DOHH2 (cell line): ENCODE results near the gene GABBR1.

Source experiments
- EZH2phosphoT487 ChIP-seq: fragments of 200-600 bp; sonication (generic); IDR thresholded peaks from 2 replicates; pipeline ENCODE4 v1.6.1; 2017; ENCODE audit warnings: borderline replicate concordance, mild to moderate bottlenecking, antibody characterized with exemption, low read length, moderate library complexity, mixed read lengths
- TF ChIP-seq, protein P1 (sequence below): fragments of 200-600 bp; sonication (generic); IDR thresholded peaks from one replicate; pipeline ENCODE4 v1.5.1; 2014; ENCODE audit warnings: antibody characterized with exemption, mild to moderate bottlenecking, low read depth, low read length; ENCODE audit not compliant: poor library complexity, severe bottlenecking

DNA sequence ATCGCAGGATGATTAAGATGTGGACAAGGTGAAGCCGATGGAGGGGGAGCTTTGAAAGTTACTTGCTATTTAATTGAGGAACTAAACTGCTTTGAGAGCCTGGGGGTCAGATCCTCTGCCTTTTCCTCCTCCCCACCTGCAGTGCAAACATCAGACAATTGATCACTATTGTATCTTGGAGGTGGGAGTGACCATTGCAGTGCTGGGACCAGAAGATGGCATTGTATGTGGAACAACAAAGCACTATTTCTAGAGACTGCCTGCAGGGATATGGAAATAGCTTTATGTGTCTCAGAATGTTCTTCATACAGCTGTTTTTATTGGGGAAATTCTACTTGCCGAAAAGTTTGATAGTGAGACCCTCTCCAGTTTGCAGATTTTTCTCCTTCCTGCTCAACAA lies 28.1 kb upstream of the GABBR1 start:
- TF ChIP-seq EZH2phosphoT487, result no peak
- TF ChIP-seq, protein P1, sequence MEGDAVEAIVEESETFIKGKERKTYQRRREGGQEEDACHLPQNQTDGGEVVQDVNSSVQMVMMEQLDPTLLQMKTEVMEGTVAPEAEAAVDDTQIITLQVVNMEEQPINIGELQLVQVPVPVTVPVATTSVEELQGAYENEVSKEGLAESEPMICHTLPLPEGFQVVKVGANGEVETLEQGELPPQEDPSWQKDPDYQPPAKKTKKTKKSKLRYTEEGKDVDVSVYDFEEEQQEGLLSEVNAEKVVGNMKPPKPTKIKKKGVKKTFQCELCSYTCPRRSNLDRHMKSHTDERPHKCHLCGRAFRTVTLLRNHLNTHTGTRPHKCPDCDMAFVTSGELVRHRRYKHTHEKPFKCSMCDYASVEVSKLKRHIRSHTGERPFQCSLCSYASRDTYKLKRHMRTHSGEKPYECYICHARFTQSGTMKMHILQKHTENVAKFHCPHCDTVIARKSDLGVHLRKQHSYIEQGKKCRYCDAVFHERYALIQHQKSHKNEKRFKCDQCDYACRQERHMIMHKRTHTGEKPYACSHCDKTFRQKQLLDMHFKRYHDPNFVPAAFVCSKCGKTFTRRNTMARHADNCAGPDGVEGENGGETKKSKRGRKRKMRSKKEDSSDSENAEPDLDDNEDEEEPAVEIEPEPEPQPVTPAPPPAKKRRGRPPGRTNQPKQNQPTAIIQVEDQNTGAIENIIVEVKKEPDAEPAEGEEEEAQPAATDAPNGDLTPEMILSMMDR, result no peak
